ENCODE measurements around the gene KHDC4.

KHDC4 gene

GRCh38 chr1:155941845-155942531 is 7.8 kb upstream of the KHDC4 start:
- Histone ChIP-seq H3K4me3 (replicated peaks; ENCODE audit: low read depth, low read length) (no peak overlapping the region), H3K36me3 (ENCODE audit: control insufficient read depth, insufficient read depth, low read length) (peaks cover 1% of the 10 kb centered on the region; the same call in 1 of the 2 replicates), H3K27me3 (replicated peaks; ENCODE audit: control insufficient read depth, insufficient read depth, low read length) (no peaks in the 10 kb centered on the region)
- no peak for TF ChIP-seq CTCF (IDR thresholded peaks at IDR 0.05; ENCODE audit: insufficient read depth, low read length, poor library complexity, severe bottlenecking)
- no peak for DNase-seq (ENCODE audit: extremely low read depth, insufficient read length)

GRCh38 chr1:155940993-155941844 is 7.0 kb upstream of the KHDC4 start, which contains the start of gene RXFP4:
Gene RXFP4, plus strand, starts transcription at chr1:155941638. Its CDS starts 72 bp downstream, at chr1:155941710.
- no peak for DNase-seq (ENCODE audit: extremely low read depth, insufficient read length)
- H3K4me3 ChIP-seq (replicated peaks; ENCODE audit: low read depth, low read length) = no peak within 1 kb of the TSS
- no peaks in the 10 kb centered on the region for H3K27me3 ChIP-seq (replicated peaks; ENCODE audit: control insufficient read depth, insufficient read depth, low read length)
- no peaks in the 10 kb centered on the region for H3K36me3 ChIP-seq (ENCODE audit: control insufficient read depth, insufficient read depth, low read length)
- TF ChIP-seq CTCF (IDR thresholded peaks at IDR 0.05; ENCODE audit: insufficient read depth, low read length, poor library complexity, severe bottlenecking) = no peak

- TF ChIP-seq CTCF (IDR thresholded peaks at IDR 0.05; ENCODE audit: insufficient read depth, low read length, poor library complexity, severe bottlenecking) = no peak
- no peak overlapping the region for H3K4me3 ChIP-seq (replicated peaks; ENCODE audit: low read depth, low read length)
- DNase-seq (ENCODE audit: extremely low read depth, insufficient read length) = no peak
- H3K27me3 ChIP-seq (replicated peaks; ENCODE audit: control insufficient read depth, insufficient read depth, low read length) = no peaks in the 10 kb centered on the region
- no peaks in the 10 kb centered on the region for H3K36me3 ChIP-seq (ENCODE audit: control insufficient read depth, insufficient read depth, low read length)
Measured at GRCh38 chr1:155940482-155940992, 6.3 kb upstream of the KHDC4 start.

- DNase-seq (ENCODE audit: extremely low read depth, insufficient read length) = no peak
Measured at GRCh38 chr1:155938220-155938627, 4.0 kb upstream of the KHDC4 start.

More at GRCh38 chr1:155938220-155938627, 4.0 kb upstream of the KHDC4 start:
- H3K27me3 ChIP-seq (replicated peaks; ENCODE audit: control insufficient read depth, insufficient read depth, low read length) = no peaks in the 10 kb centered on the region
- no peaks in the 10 kb centered on the region for H3K36me3 ChIP-seq (ENCODE audit: control insufficient read depth, insufficient read depth, low read length)
- H3K4me3 ChIP-seq (replicated peaks; ENCODE audit: low read depth, low read length) = no peak overlapping the region
- TF ChIP-seq CTCF (IDR thresholded peaks at IDR 0.05; ENCODE audit: insufficient read depth, low read length, poor library complexity, severe bottlenecking) = peak; percentile 61
